ENCODE measurements around the gene TSPAN14. TPM values are rescaled to one million over a fixed set of nuclear protein-coding genes. Genes with fewer than 3 reads are reported as not detected.

The TSPAN14 gene
- polyA plus RNA-seq, 3 donors, result 123 to 160 (median 146) TPM

GRCh38 chr10:80524190-80524909, 70.2 kb downstream of the TSPAN14 start:
- intact Hi-C loops (cut with micrococcal nuclease), result no loop called here
- peak overlapping the region in 5 of 7 donors; percentile 57 to 79 (median 59) for H3K27ac Mint-ChIP-seq
- H3K36me3 Mint-ChIP-seq, result peaks cover 24 to 31% of the 10 kb centered on the region in 2 donors
- peak overlapping the region in 1 of 2 donors; percentile 61 for H3K27ac ChIP-seq (ENCODE audit: low read depth in 1 of 2, low read length in 2 of 2)
- no peak for TF ChIP-seq CTCF (IDR thresholded peaks at IDR 0.05)
- H3K4me3 ChIP-seq (replicated peaks in 1 of 3; ENCODE audit: low read depth in 2 of 3, low read length in 3 of 3), result no peak overlapping the region
- no peak overlapping the region for H3K4me2 ChIP-seq (replicated peaks; ENCODE audit: extremely low read depth, low read length, poor library complexity, severe bottlenecking)
- no peak overlapping the region for H3K9ac ChIP-seq (ENCODE audit: insufficient read depth, low read length, poor library complexity, severe bottlenecking)
- peaks cover 0 to 2% (median 0%) of the 10 kb centered on the region in 7 donors for H3K9me3 Mint-ChIP-seq
- no peaks in the 10 kb centered on the region for H3K27me3 Mint-ChIP-seq (ENCODE audit: low read depth in 3 of 3)
- H3K36me3 ChIP-seq (replicated peaks in 1 of 2; ENCODE audit: control insufficient read depth in 1 of 2, insufficient read depth in 2 of 2, low read length in 2 of 2), result peaks cover 21 to 29% of the 10 kb centered on the region in 2 donors
- no peak overlapping the region for H3K4me3 Mint-ChIP-seq
- no peak overlapping the region for H2AFZ ChIP-seq (ENCODE audit: insufficient read depth, low read depth, low read length, poor library complexity, severe bottlenecking)
- H4K20me1 ChIP-seq (ENCODE audit: insufficient read depth, low read length), result peaks cover 51% of the 10 kb centered on the region
- no peak for DNase-seq
- no peaks in the 10 kb centered on the region for H3K79me2 ChIP-seq (ENCODE audit: insufficient read depth, low read length)
- WGBS (ENCODE audit: insufficient coverage), result 95% methylated on average over 10 of the region's 12 CpGs
- H3K4me1 Mint-ChIP-seq, result peaks cover 76% of the 10 kb centered on the region
- H3K4me1 ChIP-seq (ENCODE audit: control insufficient read depth in 1 of 2, insufficient read depth in 2 of 2, low read length in 2 of 2), result peaks cover 59 to 66% of the 10 kb centered on the region in 2 donors
- no peaks in the 10 kb centered on the region for H3K27me3 ChIP-seq (ENCODE audit: control insufficient read depth in 2 of 2, insufficient read depth in 2 of 2, low read length in 2 of 2)
- H3K9me3 ChIP-seq (replicated peaks in 1 of 2; ENCODE audit: control insufficient read depth in 1 of 2, insufficient read depth in 1 of 2, low read length in 2 of 2), result no peaks in the 10 kb centered on the region

- peaks cover 75 to 82% of the 10 kb centered on the region in 2 donors for H3K4me1 ChIP-seq (ENCODE audit: control insufficient read depth in 1 of 2, insufficient read depth in 2 of 2, low read length in 2 of 2)
- Mint-ChIP-seq H3K27me3 (ENCODE audit: low read depth in 3 of 3) (no peaks in the 10 kb centered on the region), H3K4me1 (peaks cover 87% of the 10 kb centered on the region), H3K9me3 (peaks cover 0 to 2% (median 0%) of the 10 kb centered on the region in 7 donors), H3K36me3 (peaks cover 6 to 12% of the 10 kb centered on the region in 2 donors), H3K27ac (peak overlapping the region in 2 of 7 donors; percentile 29 to 55), H3K4me3 (no peak overlapping the region)
- H3K4me3 ChIP-seq (replicated peaks in 1 of 3; ENCODE audit: low read depth in 2 of 3, low read length in 3 of 3), result no peak overlapping the region
- no peak overlapping the region for H3K9ac ChIP-seq (ENCODE audit: insufficient read depth, low read length, poor library complexity, severe bottlenecking)
- no peaks in the 10 kb centered on the region for H3K27me3 ChIP-seq (ENCODE audit: control insufficient read depth in 2 of 2, insufficient read depth in 2 of 2, low read length in 2 of 2)
- H3K9me3 ChIP-seq (replicated peaks in 1 of 2; ENCODE audit: control insufficient read depth in 1 of 2, insufficient read depth in 1 of 2, low read length in 2 of 2), result no peaks in the 10 kb centered on the region
- intact Hi-C loops (cut with micrococcal nuclease), result loop anchor here in 1 of 2 donors (5.0 kb wide), 1 partner anchor 79 kb away; no protein-coding TSS in a partner anchor
- no peaks in the 10 kb centered on the region for H3K79me2 ChIP-seq (ENCODE audit: insufficient read depth, low read length)
- WGBS (ENCODE audit: insufficient coverage), result no CpG with 5 or more reads among the region's 2 CpGs
- no peak overlapping the region for H2AFZ ChIP-seq (ENCODE audit: insufficient read depth, low read depth, low read length, poor library complexity, severe bottlenecking)
- H3K36me3 ChIP-seq (replicated peaks in 1 of 2; ENCODE audit: control insufficient read depth in 1 of 2, insufficient read depth in 2 of 2, low read length in 2 of 2), result peaks cover 2 to 10% of the 10 kb centered on the region in 2 donors
- peak overlapping the region in 1 of 2 donors; percentile 52 for H3K27ac ChIP-seq (ENCODE audit: low read depth in 1 of 2, low read length in 2 of 2)
- no peak for DNase-seq
- no peak for TF ChIP-seq CTCF (IDR thresholded peaks at IDR 0.05)
- no peak overlapping the region for H3K4me2 ChIP-seq (replicated peaks; ENCODE audit: extremely low read depth, low read length, poor library complexity, severe bottlenecking)
- peaks cover 32% of the 10 kb centered on the region for H4K20me1 ChIP-seq (ENCODE audit: insufficient read depth, low read length)
Observed at GRCh38 chr10:80526218-80526617, 72.1 kb downstream of the TSPAN14 start.

Data from CD14-positive monocyte (primary cell).